ENCODE data around the gene RAB5IF. TPM values are rescaled to one million over a fixed set of nuclear protein-coding genes. Genes with fewer than 3 reads are reported as not detected.
A peak's percentile ranks its signal among the peaks of the same experiment; 100 is the strongest.

Gene RAB5IF
- total and polyA plus RNA-seq, 2 of the 4 experiments (the other 2 are of a cell fraction): 74.0 to 93.1 TPM

DNA sequence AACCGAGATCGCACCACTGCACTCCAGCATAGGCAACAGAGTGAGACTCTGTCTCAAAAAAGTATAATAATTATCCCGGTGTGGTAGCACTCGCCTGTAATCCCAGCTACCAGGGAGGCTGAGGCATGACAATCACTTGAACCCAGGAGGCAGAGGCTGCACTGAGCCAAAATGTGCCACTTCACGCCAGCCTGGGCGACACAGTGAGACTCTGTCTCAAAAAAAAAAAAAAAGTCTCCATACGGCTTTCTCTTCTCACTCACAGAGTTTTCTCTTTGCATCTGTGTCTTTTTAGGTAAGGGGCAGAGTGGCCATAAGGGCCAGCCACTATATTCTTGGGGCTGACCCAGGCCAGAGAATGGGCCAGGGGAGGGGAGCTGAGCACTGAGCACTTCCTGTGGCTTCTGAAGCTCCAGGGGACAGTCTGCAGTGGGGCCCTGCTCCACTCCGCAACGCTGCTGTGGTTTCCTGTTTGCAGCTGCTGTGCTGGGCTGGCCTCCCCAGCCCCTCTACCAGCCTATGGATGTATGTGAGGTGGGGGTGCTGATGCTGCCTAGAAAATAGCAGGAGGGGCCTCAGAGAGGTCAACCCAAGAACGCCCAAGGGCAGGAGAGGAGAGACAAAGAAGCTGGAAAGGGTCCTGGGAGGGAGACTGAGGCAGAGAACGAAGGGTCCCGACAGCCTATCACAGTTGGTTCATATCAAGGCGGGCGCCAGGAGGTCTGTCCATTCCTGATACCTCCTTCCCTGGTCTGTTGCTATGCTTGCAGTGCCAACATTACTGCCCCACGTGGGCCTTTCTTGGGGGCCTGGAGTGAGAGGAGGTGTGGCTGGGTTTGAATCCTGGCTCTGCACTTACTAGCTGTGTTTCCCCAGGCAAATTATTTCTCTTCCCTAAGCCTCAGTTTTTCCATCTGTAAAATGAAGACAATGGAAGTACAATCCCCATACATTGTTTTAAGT is 24.4 kb downstream of the RAB5IF start:
- Histone ChIP-seq H3K9me1 (ENCODE audit: insufficient read depth, low read length) (no peaks in the 10 kb centered on the region), H3K4me1 (ENCODE audit: control insufficient read depth, insufficient read depth, low read length) (no peaks in the 10 kb centered on the region), H3K18ac (ENCODE audit: low read depth, low read length) (no peak overlapping the region), H4K5ac (ENCODE audit: low read depth, low read length) (no peak overlapping the region), H2AK9ac (replicated peaks; ENCODE audit: low read depth, low read length, poor library complexity) (no peak overlapping the region), H4K20me1 (ENCODE audit: insufficient read depth, low read length) (no peaks in the 10 kb centered on the region), H3K4me3 (ENCODE audit: insufficient read depth, low read depth, low read length) (no peak overlapping the region), H3K9me3 (ENCODE audit: control insufficient read depth, insufficient read depth, low read length) (no peaks in the 10 kb centered on the region), H3K14ac (replicated peaks; ENCODE audit: low read depth, low read length) (no peak overlapping the region), H3K79me1 (ENCODE audit: low read depth in 1 of 2, low read length in 2 of 2) (no peaks in the 10 kb centered on the region), H2BK20ac (ENCODE audit: low read depth, low read length) (no peak overlapping the region), H3K23ac (ENCODE audit: low read depth, low read length) (no peak overlapping the region), H2BK120ac (ENCODE audit: low read depth, low read length) (no peak overlapping the region), H2BK5ac (ENCODE audit: low read depth, low read length, poor library complexity, severe bottlenecking) (no peak overlapping the region), H3K4me2 (ENCODE audit: low read depth, low read length) (no peak overlapping the region), H2BK15ac (ENCODE audit: low read depth, low read length) (no peak overlapping the region), H4K8ac (ENCODE audit: low read depth in 2 of 2, low read length in 2 of 2) (no peak overlapping the region), H3K56ac (ENCODE audit: extremely low read depth, insufficient read depth, low read length) (no peak overlapping the region), H3K9ac (ENCODE audit: low read depth, low read length) (no peak overlapping the region), H3K36me3 (ENCODE audit: control insufficient read depth, insufficient read depth, low read length) (no peaks in the 10 kb centered on the region), H2AFZ (replicated peaks; ENCODE audit: low read length, poor library complexity) (no peak overlapping the region), H3K4ac (ENCODE audit: low read depth, low read length) (no peak overlapping the region), H2AK5ac (ENCODE audit: low read depth, low read length) (no peak overlapping the region), H3K27ac (ENCODE audit: insufficient read depth, low read length) (no peak overlapping the region), H4K91ac (ENCODE audit: insufficient read depth, low read depth, low read length) (no peak overlapping the region), H3K27me3 (ENCODE audit: control insufficient read depth, insufficient read depth, low read length) (no peaks in the 10 kb centered on the region)
- no peak for TF ChIP-seq MAFK (IDR thresholded peaks at IDR 0.05; ENCODE audit: low read depth, low read length)
- TF ChIP-seq, protein P1, sequence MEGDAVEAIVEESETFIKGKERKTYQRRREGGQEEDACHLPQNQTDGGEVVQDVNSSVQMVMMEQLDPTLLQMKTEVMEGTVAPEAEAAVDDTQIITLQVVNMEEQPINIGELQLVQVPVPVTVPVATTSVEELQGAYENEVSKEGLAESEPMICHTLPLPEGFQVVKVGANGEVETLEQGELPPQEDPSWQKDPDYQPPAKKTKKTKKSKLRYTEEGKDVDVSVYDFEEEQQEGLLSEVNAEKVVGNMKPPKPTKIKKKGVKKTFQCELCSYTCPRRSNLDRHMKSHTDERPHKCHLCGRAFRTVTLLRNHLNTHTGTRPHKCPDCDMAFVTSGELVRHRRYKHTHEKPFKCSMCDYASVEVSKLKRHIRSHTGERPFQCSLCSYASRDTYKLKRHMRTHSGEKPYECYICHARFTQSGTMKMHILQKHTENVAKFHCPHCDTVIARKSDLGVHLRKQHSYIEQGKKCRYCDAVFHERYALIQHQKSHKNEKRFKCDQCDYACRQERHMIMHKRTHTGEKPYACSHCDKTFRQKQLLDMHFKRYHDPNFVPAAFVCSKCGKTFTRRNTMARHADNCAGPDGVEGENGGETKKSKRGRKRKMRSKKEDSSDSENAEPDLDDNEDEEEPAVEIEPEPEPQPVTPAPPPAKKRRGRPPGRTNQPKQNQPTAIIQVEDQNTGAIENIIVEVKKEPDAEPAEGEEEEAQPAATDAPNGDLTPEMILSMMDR (conservative IDR thresholded peaks at IDR 0.05; ENCODE audit: low read depth, low read length): no peak
- no peak for TF ChIP-seq NFE2L2 (IDR thresholded peaks at IDR 0.05; ENCODE audit: low read depth, low read length)
- TF ChIP-seq BHLHE40 (IDR thresholded peaks at IDR 0.05; ENCODE audit: low read depth, low read length): no peak
- TF ChIP-seq CHD1 (IDR thresholded peaks at IDR 0.05; ENCODE audit: low read depth, low read length): no peak
- TF ChIP-seq, protein P2, sequence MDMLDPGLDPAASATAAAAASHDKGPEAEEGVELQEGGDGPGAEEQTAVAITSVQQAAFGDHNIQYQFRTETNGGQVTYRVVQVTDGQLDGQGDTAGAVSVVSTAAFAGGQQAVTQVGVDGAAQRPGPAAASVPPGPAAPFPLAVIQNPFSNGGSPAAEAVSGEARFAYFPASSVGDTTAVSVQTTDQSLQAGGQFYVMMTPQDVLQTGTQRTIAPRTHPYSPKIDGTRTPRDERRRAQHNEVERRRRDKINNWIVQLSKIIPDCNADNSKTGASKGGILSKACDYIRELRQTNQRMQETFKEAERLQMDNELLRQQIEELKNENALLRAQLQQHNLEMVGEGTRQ (IDR thresholded peaks at IDR 0.05; ENCODE audit: low read depth, low read length): no peak
- no peak for TF ChIP-seq MAZ (IDR thresholded peaks at IDR 0.05; ENCODE audit: borderline replicate concordance, low read depth, low read length)
- TF ChIP-seq FOS (IDR thresholded peaks at IDR 0.05; ENCODE audit: low read depth, low read length): no peak
- TF ChIP-seq MXI1 (IDR thresholded peaks at IDR 0.05; ENCODE audit: borderline replicate concordance, low read depth, low read length): no peak
- TF ChIP-seq POLR2A (IDR thresholded peaks at IDR 0.05; ENCODE audit: low read depth, low read length): no peak
- no peak for TF ChIP-seq CEBPB (IDR thresholded peaks at IDR 0.05; ENCODE audit: low read depth, low read length)
- no peak for TF ChIP-seq SMC3 (IDR thresholded peaks at IDR 0.05; ENCODE audit: low read depth, low read length)
- no peak for TF ChIP-seq RFX5 (IDR thresholded peaks at IDR 0.05; ENCODE audit: low read depth, low read length)
- TF ChIP-seq RAD21 (IDR thresholded peaks at IDR 0.05; ENCODE audit: low read length): no peak
- TF ChIP-seq RCOR1 (IDR thresholded peaks at IDR 0.05; ENCODE audit: insufficient replicate concordance, low read length): no peak
- DNase-seq (no peak), ATAC-seq (ENCODE audit: low read depth) (peak; percentile 11; the same call in 1 of the 2 replicates)
- dilution Hi-C loops (cut with HindIII; ENCODE audit: low sequenced_read_pairs, unreplicated experiment) (no loop called here), intact Hi-C loops (cut with micrococcal nuclease) (no loop called here), in situ Hi-C loops (cut with MboI; ENCODE audit: low sequenced_read_pairs) (no loop called here)
- CTCF ChIA-PET: no interaction called here
- 70% methylated on average over 4 of the region's 15 CpGs; no CpG with 5 or more reads in 1 of the 2 experiments for WGBS, 2 experiments (ENCODE audit: extremely low coverage in 2 of 2, insufficient read length in 1 of 2)
- POLR2A ChIA-PET (ENCODE audit: unreplicated experiment): no interaction called here
- no TSS peak for BruUV-seq (replicated peaks)
